ENCODE data around the gene HS6ST3. TPM values are rescaled to one million over a fixed set of nuclear protein-coding genes. Genes with fewer than 3 reads are reported as not detected.

The HS6ST3 gene
- total and polyA plus RNA-seq, 2 donors from 2014 or later, result 0.47 to 1.2 TPM

GRCh38 chr13:96377835-96378234, 287.9 kb downstream of the HS6ST3 start:
- no peak for DNase-seq
- intact Hi-C loops (cut with DNase I), result no loop called here
- Histone ChIP-seq H3K27me3 (ENCODE audit: control insufficient read depth, insufficient read depth, low read length) (no peaks in the 10 kb centered on the region), H3K9ac (ENCODE audit: low read length in 3 of 3) (no peak overlapping the region), H3K4me3 (ENCODE audit: low read length in 3 of 3) (no peak overlapping the region), H3K9me3 (ENCODE audit: control insufficient read depth in 2 of 3, insufficient read depth in 1 of 3, low read length in 3 of 3) (no peaks in the 10 kb centered on the region), H3K36me3 (ENCODE audit: control insufficient read depth in 2 of 3, insufficient read depth in 3 of 3, low read length in 3 of 3) (no peaks in the 10 kb centered on the region), H3K27ac (ENCODE audit: low read depth in 2 of 2, low read length in 2 of 2) (no peak overlapping the region), H3K4me1 (ENCODE audit: control insufficient read depth in 2 of 3, insufficient read depth in 2 of 3, low read depth in 1 of 3, low read length in 3 of 3) (no peaks in the 10 kb centered on the region)
- no peak for FAIRE-seq
- TF ChIP-seq CTCF (IDR thresholded peaks at IDR 0.05; ENCODE audit: borderline replicate concordance, extremely low read depth, insufficient read depth), result no peak

GRCh38 chr13:96379967-96380366, 290.1 kb downstream of the HS6ST3 start:
- no peak overlapping the region for H3K9ac ChIP-seq (ENCODE audit: low read length in 3 of 3)
- H3K4me1 ChIP-seq (ENCODE audit: control insufficient read depth in 2 of 3, insufficient read depth in 2 of 3, low read depth in 1 of 3, low read length in 3 of 3), result no peaks in the 10 kb centered on the region
- H3K9me3 ChIP-seq (ENCODE audit: control insufficient read depth in 2 of 3, insufficient read depth in 1 of 3, low read length in 3 of 3), result no peaks in the 10 kb centered on the region
- DNase-seq (no peak), FAIRE-seq (no peak)
- H3K27me3 ChIP-seq (ENCODE audit: control insufficient read depth, insufficient read depth, low read length), result no peaks in the 10 kb centered on the region
- no peak overlapping the region for H3K4me3 ChIP-seq (ENCODE audit: low read length in 3 of 3)
- H3K27ac ChIP-seq (ENCODE audit: low read depth in 2 of 2, low read length in 2 of 2), result no peak overlapping the region
- TF ChIP-seq CTCF (IDR thresholded peaks at IDR 0.05; ENCODE audit: borderline replicate concordance, extremely low read depth, insufficient read depth), result no peak
- no peaks in the 10 kb centered on the region for H3K36me3 ChIP-seq (ENCODE audit: control insufficient read depth in 2 of 3, insufficient read depth in 3 of 3, low read length in 3 of 3)
- intact Hi-C loops (cut with DNase I), result no loop called here

DNA sequence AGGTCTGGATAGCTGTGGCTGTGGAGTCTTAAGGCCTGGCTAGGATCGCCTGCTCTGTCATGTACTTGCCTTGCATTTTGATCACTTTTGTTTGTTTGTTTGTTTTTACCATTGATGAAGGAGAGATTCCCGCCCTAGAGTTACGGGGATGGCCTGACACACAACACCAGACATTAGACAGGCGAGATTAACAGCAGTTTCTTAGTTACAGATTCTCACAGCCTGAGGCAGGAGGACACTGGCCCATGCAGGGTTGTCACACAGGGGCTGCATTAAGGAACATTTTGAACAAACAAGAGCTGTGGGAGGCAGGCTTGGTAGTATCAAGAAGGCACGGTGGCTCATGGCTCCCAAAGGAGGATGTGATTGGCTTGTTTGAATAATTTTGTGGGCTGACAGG, 291.8 kb downstream of the HS6ST3 start:
- Histone ChIP-seq H3K36me3 (ENCODE audit: control insufficient read depth in 2 of 3, insufficient read depth in 3 of 3, low read length in 3 of 3) (no peaks in the 10 kb centered on the region), H3K27ac (ENCODE audit: low read depth in 2 of 2, low read length in 2 of 2) (no peak overlapping the region), H3K27me3 (ENCODE audit: control insufficient read depth, insufficient read depth, low read length) (no peaks in the 10 kb centered on the region), H3K4me1 (ENCODE audit: control insufficient read depth in 2 of 3, insufficient read depth in 2 of 3, low read depth in 1 of 3, low read length in 3 of 3) (no peaks in the 10 kb centered on the region), H3K9me3 (ENCODE audit: control insufficient read depth in 2 of 3, insufficient read depth in 1 of 3, low read length in 3 of 3) (no peaks in the 10 kb centered on the region), H3K9ac (ENCODE audit: low read length in 3 of 3) (no peak overlapping the region), H3K4me3 (ENCODE audit: low read length in 3 of 3) (no peak overlapping the region)
- no peak for FAIRE-seq
- no peak for TF ChIP-seq CTCF (IDR thresholded peaks at IDR 0.05; ENCODE audit: borderline replicate concordance, extremely low read depth, insufficient read depth)
- no peak for DNase-seq
- intact Hi-C loops (cut with DNase I), result no loop called here

GRCh38 chr13:96388598-96388997, 298.7 kb downstream of the HS6ST3 start:
- DNase-seq (no peak), FAIRE-seq (no peak)
- Histone ChIP-seq H3K9me3 (ENCODE audit: control insufficient read depth in 2 of 3, insufficient read depth in 1 of 3, low read length in 3 of 3) (no peaks in the 10 kb centered on the region), H3K27ac (ENCODE audit: low read depth in 2 of 2, low read length in 2 of 2) (no peak overlapping the region), H3K4me3 (ENCODE audit: low read length in 3 of 3) (no peak overlapping the region), H3K36me3 (ENCODE audit: control insufficient read depth in 2 of 3, insufficient read depth in 3 of 3, low read length in 3 of 3) (no peaks in the 10 kb centered on the region), H3K4me1 (ENCODE audit: control insufficient read depth in 2 of 3, insufficient read depth in 2 of 3, low read depth in 1 of 3, low read length in 3 of 3) (no peaks in the 10 kb centered on the region), H3K9ac (ENCODE audit: low read length in 3 of 3) (no peak overlapping the region), H3K27me3 (ENCODE audit: control insufficient read depth, insufficient read depth, low read length) (no peaks in the 10 kb centered on the region)
- intact Hi-C loops (cut with DNase I), result no loop called here
- TF ChIP-seq CTCF (IDR thresholded peaks at IDR 0.05; ENCODE audit: borderline replicate concordance, extremely low read depth, insufficient read depth), result no peak
